Measurements from ENCODE around the gene BMAL1.

GRCh38 chr11:13292970-13293369 is 15.4 kb downstream of the BMAL1 start:
- TF ChIP-seq CTCF (IDR thresholded peaks at IDR 0.05; ENCODE audit: borderline replicate concordance, extremely low read depth, low read length, poor library complexity, severe bottlenecking) (no peak), EZH2 (IDR thresholded peaks at IDR 0.05; ENCODE audit: borderline replicate concordance, low read depth, low read length, severe bottlenecking) (no peak)

Measured in DND-41 (cell line).